Erythroblast (primary cell): Measurements from ENCODE around the gene PIAS1.

Source experiments
- GATA1 ChIP-seq: IDR thresholded peaks from 2 replicates; pipeline ENCODE4 v1.6.1; 2011; ENCODE audit warnings: low read depth, mild to moderate bottlenecking, control low read depth, low read length, moderate library complexity
- POLR2A ChIP-seq: IDR thresholded peaks from 2 replicates; pipeline ENCODE4 v1.6.1; 2011; ENCODE audit warnings: mild to moderate bottlenecking, low read length

GRCh38 chr15:68042156-68042854, 11.8 kb upstream of the PIAS1 start:
- TF ChIP-seq POLR2A = no peak
- TF ChIP-seq GATA1 = no peak
